Activated CD8-positive, alpha-beta T cell treated with anti-CD3 and anti-CD28 coated beads, Interleukin-2, amount 10 ng/mL, durations not matched to agents 7 days and 5 days (primary cell): ENCODE results near the gene CERT1. TPM values are rescaled to one million over a fixed set of nuclear protein-coding genes. Genes with fewer than 3 reads are reported as not detected.

Experiments
- total RNA-seq, 2 experiments: library from RNA; stranded (reverse); gene quantifications; one replicate each; pipeline ENCODE4 v1.2.3, GENCODE V29; 2021

The CERT1 gene
- total RNA-seq, 2 experiments from 2014 or later: 31.2 to 36.0 TPM

Other genes with a start within 250 kb of the CERT1 start
- gene HMGCR, start 174.4 kb downstream of the CERT1 start, total RNA-seq: 10 to 100 TPM; 64.1 to 70.5 TPM
- 10 to 100 TPM; 29.8 to 30.7 TPM for gene POLK, start 262 bp upstream of the CERT1 start, total RNA-seq
- gene ANKDD1B, start 99.8 kb upstream of the CERT1 start, total RNA-seq: under 1 TPM; 0.18 to 0.32 TPM
- gene POC5, start 205.8 kb upstream of the CERT1 start, total RNA-seq: 10 to 100 TPM; 21.3 to 23.9 TPM